ENCODE data around the gene FST. TPM values are rescaled to one million over a fixed set of nuclear protein-coding genes. Genes with fewer than 3 reads are reported as not detected.

The FST gene
- total and polyA plus RNA-seq, 2 of the 13 experiments (the other 11 are each of a cell fraction or from before 2014, with no cell fraction given) = 38.6 to 136 TPM

- TF ChIP-seq CREM (IDR thresholded peaks at IDR 0.05) = peak; percentile 61; the same call in 1 of the 2 replicates
- TF ChIP-seq CREM (CRISPR knock-in tag; IDR thresholded peaks at IDR 0.05) = no peak
- TF ChIP-seq JUND (CRISPR knock-in tag; IDR thresholded peaks at IDR 0.05) = peak; percentile 39; the same call in 1 of the 2 replicates
- peak; percentile 87; the same call in 1 of the 2 replicates for TF ChIP-seq ZNF331 (CRISPR knock-in tag; IDR thresholded peaks at IDR 0.05)
- TF ChIP-seq RXRB (CRISPR knock-in tag; IDR thresholded peaks at IDR 0.05; ENCODE audit: borderline replicate concordance) = peak; percentile 79; the same call in 1 of the 2 replicates
- peak; percentile 50; the same call in 1 of the 2 replicates for TF ChIP-seq ZNF792 (CRISPR knock-in tag; IDR thresholded peaks at IDR 0.05)
- peak; percentile 82; the same call in 1 of the 2 replicates for TF ChIP-seq MEIS2 (CRISPR knock-in tag; IDR thresholded peaks at IDR 0.05)
- no peak for TF ChIP-seq MBD4 (IDR thresholded peaks at IDR 0.05; ENCODE audit: borderline replicate concordance, low read length)
- TF ChIP-seq ZNF30 (CRISPR knock-in tag; IDR thresholded peaks at IDR 0.05) = no peak
- no peak for TF ChIP-seq RFX1 (IDR thresholded peaks at IDR 0.05)
- TF ChIP-seq NPAS2 (CRISPR knock-in tag; IDR thresholded peaks at IDR 0.05; ENCODE audit: borderline replicate concordance) = no peak
- TF ChIP-seq GABPB1 (CRISPR knock-in tag; IDR thresholded peaks at IDR 0.05) = no peak
- no peak for TF ChIP-seq ZBTB3 (CRISPR knock-in tag; IDR thresholded peaks at IDR 0.05; ENCODE audit: borderline replicate concordance, low read depth)
- no peak for TF ChIP-seq ZNF263 (CRISPR knock-in tag; IDR thresholded peaks at IDR 0.05)
- no peak for TF ChIP-seq FOXA1 (IDR thresholded peaks at IDR 0.05)
- TF ChIP-seq FOXA1 (CRISPR knock-in tag; IDR thresholded peaks at IDR 0.05) = peak; percentile 15; the same call in 1 of the 2 replicates
- no peak for TF ChIP-seq RFXAP (CRISPR knock-in tag; IDR thresholded peaks at IDR 0.05; ENCODE audit: borderline replicate concordance)
- peak; percentile 62; the same call in 1 of the 2 replicates for TF ChIP-seq MIXL1 (CRISPR knock-in tag; IDR thresholded peaks at IDR 0.05)
- peak; percentile 90 for TF ChIP-seq HDAC2 (CRISPR knock-in tag; IDR thresholded peaks at IDR 0.05)
- TF ChIP-seq ZNF567 (CRISPR knock-in tag; IDR thresholded peaks at IDR 0.05; ENCODE audit: borderline replicate concordance) = no peak
- TF ChIP-seq ZNF101 (CRISPR knock-in tag; IDR thresholded peaks at IDR 0.05; ENCODE audit: borderline replicate concordance, low read depth) = no peak
- no peak for TF ChIP-seq NKX3-1 (CRISPR knock-in tag; IDR thresholded peaks at IDR 0.05)
- no peak for TF ChIP-seq DMAP1 (CRISPR knock-in tag; IDR thresholded peaks at IDR 0.05)
- TF ChIP-seq, protein P1, sequence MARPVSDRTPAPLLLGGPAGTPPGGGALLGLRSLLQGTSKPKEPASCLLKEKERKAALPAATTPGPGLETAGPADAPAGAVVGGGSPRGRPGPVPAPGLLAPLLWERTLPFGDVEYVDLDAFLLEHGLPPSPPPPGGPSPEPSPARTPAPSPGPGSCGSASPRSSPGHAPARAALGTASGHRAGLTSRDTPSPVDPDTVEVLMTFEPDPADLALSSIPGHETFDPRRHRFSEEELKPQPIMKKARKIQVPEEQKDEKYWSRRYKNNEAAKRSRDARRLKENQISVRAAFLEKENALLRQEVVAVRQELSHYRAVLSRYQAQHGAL (CRISPR knock-in tag; IDR thresholded peaks at IDR 0.05; ENCODE audit: not compliant biosample characterization) = no peak
- TF ChIP-seq THYN1 (CRISPR knock-in tag; IDR thresholded peaks at IDR 0.05; ENCODE audit: borderline replicate concordance, low read depth) = no peak
- no peak for TF ChIP-seq SNAPC2 (CRISPR knock-in tag; IDR thresholded peaks at IDR 0.05)
- TF ChIP-seq ZBTB4 (CRISPR knock-in tag; IDR thresholded peaks at IDR 0.05; ENCODE audit: borderline replicate concordance) = no peak
- no peak for TF ChIP-seq MTF2 (CRISPR knock-in tag; IDR thresholded peaks at IDR 0.05; ENCODE audit: borderline replicate concordance)
- TF ChIP-seq, protein P2, sequence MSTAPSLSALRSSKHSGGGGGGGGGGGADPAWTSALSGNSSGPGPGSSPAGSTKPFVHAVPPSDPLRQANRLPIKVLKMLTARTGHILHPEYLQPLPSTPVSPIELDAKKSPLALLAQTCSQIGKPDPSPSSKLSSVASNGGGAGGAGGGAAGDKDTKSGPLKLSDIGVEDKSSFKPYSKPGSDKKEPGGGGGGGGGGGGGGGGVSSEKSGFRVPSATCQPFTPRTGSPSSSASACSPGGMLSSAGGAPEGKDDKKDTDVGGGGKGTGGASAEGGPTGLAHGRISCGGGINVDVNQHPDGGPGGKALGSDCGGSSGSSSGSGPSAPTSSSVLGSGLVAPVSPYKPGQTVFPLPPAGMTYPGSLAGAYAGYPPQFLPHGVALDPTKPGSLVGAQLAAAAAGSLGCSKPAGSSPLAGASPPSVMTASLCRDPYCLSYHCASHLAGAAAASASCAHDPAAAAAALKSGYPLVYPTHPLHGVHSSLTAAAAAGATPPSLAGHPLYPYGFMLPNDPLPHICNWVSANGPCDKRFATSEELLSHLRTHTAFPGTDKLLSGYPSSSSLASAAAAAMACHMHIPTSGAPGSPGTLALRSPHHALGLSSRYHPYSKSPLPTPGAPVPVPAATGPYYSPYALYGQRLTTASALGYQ (CRISPR knock-in tag; IDR thresholded peaks at IDR 0.05) = peak; percentile 71; the same call in 1 of the 2 replicates
- peak; percentile 64 for TF ChIP-seq IRF2 (CRISPR knock-in tag; IDR thresholded peaks at IDR 0.05)
These were observed 15.7 kb upstream of the FST start (continued) for GRCh38 chr5:53464722-53465121.

All from HepG2 (cell line).